DND-41 (cell line): ENCODE measurements around the gene PADI2.

ENCODE experiments used
- CTCF ChIP-seq: IDR thresholded peaks from 2 replicates; pipeline ENCODE4 v1.5.1; 2012; ENCODE audit warnings: borderline replicate concordance, low read length, moderate library complexity, mild to moderate bottlenecking; ENCODE audit not compliant: poor library complexity, severe bottlenecking; ENCODE audit errors: extremely low read depth
- EZH2 ChIP-seq: IDR thresholded peaks from 3 replicates; pipeline ENCODE4 v1.6.1; 2012; ENCODE audit warnings: borderline replicate concordance, low read depth, mild to moderate bottlenecking, moderate library complexity, low read length, inconsistent platforms; ENCODE audit not compliant: severe bottlenecking

DNA sequence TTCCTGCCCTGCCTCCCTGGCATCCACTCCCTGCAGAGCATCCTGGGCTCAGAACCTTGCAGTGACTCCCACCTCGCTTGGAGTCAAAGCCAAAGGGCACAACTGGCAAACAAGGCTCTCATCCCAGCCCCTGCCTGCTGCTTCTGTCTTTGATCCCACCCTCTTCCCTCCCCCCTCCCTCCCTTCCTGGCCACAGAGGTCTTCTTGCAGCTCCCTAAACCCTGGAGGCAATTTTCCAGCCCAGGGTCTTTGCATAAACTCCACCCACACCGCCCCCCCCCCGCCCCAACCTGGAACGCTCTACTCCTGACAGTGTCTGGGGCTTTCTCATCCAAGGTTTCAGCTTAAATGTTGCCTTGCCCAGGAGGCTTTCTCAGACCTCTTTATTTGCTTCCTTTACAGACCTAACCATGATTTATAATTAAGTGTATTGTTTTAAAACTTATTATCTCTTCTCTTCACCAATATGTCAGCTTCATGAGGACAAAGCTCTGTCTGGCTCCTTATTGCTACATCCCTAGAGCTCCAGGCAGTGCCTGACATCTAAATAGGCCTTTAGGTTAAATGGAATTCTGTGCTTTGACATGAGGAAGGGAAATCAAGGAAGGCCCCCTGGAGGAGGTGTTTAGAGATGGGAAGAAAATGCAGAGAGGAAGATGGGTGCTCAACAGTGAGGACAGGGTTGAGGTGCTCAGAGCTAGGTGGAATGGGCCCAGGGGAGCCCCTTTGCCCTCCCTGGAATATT lies 48.0 kb upstream of the PADI2 start:
- TF ChIP-seq CTCF: no peak
- TF ChIP-seq EZH2: no peak
